GM10847 (cell line): ENCODE measurements around the gene HADH.

ENCODE experiments used
- POLR2A ChIP-seq: IDR thresholded peaks from 2 replicates; pipeline ENCODE4 v1.6.1; 2011; ENCODE audit not compliant: insufficient read length; ENCODE audit errors: extremely low read depth

The HADH gene

GRCh38 chr4:108060686-108061321, 71.1 kb downstream of the HADH start:
- no peak for TF ChIP-seq POLR2A

GRCh38 chr4:108068442-108068841, 78.8 kb downstream of the HADH start:
- no peak for TF ChIP-seq POLR2A

- TF ChIP-seq POLR2A = no peak
Observed at GRCh38 chr4:108070775-108071174, 81.1 kb downstream of the HADH start.

GRCh38 chr4:108072300-108072699, 82.6 kb downstream of the HADH start:
- no peak for TF ChIP-seq POLR2A

- TF ChIP-seq POLR2A = no peak
Observed at GRCh38 chr4:108078024-108078733, 88.5 kb downstream of the HADH start.

- TF ChIP-seq POLR2A = no peak
Observed at GRCh38 chr4:108080747-108081146, 91.1 kb downstream of the HADH start.

- no peak for TF ChIP-seq POLR2A
Observed at GRCh38 chr4:108081256-108081655, 91.6 kb downstream of the HADH start.
